ENCODE data around the gene RHBDF2. TPM values are rescaled to one million over a fixed set of nuclear protein-coding genes. Genes with fewer than 3 reads are reported as not detected.

The RHBDF2 gene
- total RNA-seq, 1 donor from 2014 or later: 30.7 TPM

GRCh38 chr17:76461765-76462555, 39.3 kb downstream of the RHBDF2 start:
- Histone ChIP-seq H4K20me1 (ENCODE audit: insufficient read depth, low read length) (no peaks in the 10 kb centered on the region), H3K27ac (ENCODE audit: low read depth, low read length) (no peak overlapping the region), H2AFZ (ENCODE audit: low read depth, low read length) (no peak overlapping the region), H3K4me3 (ENCODE audit: insufficient read depth, low read depth, low read length) (no peak overlapping the region), H3K36me3 (ENCODE audit: insufficient read depth, low read length) (no peaks in the 10 kb centered on the region), H3K4me2 (ENCODE audit: low read length) (no peak overlapping the region), H3K4me1 (ENCODE audit: insufficient read depth, low read length) (no peaks in the 10 kb centered on the region), H3K79me2 (ENCODE audit: insufficient read depth, low read length) (no peaks in the 10 kb centered on the region), H3K9ac (ENCODE audit: low read length) (no peak overlapping the region), H3K27me3 (ENCODE audit: insufficient read depth, low read length) (no peaks in the 10 kb centered on the region), H3K9me3 (ENCODE audit: insufficient read depth, low read depth, low read length) (no peaks in the 10 kb centered on the region)
- H3K27ac Mint-ChIP-seq (ENCODE audit: unreplicated experiment): no peak overlapping the region
- FAIRE-seq (no peak), DNase-seq (ENCODE audit: low read depth) (no peak)
- no peaks in the 10 kb centered on the region for H3K36me3 Mint-ChIP-seq (ENCODE audit: low read depth, unreplicated experiment)
- no peaks in the 10 kb centered on the region for H3K9me3 Mint-ChIP-seq (ENCODE audit: unreplicated experiment)
- no peak overlapping the region for H3K4me3 Mint-ChIP-seq (ENCODE audit: unreplicated experiment)
- peaks cover 20% of the 10 kb centered on the region for H3K27me3 Mint-ChIP-seq (ENCODE audit: low read depth, unreplicated experiment)
- TF ChIP-seq EZH2 (IDR thresholded peaks at IDR 0.05; ENCODE audit: insufficient read depth, low read length): no peak
- TF ChIP-seq CTCF (IDR thresholded peaks at IDR 0.05; ENCODE audit: insufficient read depth, low read depth, low read length): no peak
- H3K4me1 Mint-ChIP-seq (ENCODE audit: low read depth, unreplicated experiment): peaks cover 5% of the 10 kb centered on the region

GRCh38 chr17:76459674-76460073, 41.5 kb downstream of the RHBDF2 start:
- Mint-ChIP-seq H3K4me1 (ENCODE audit: low read depth, unreplicated experiment) (peaks cover 5% of the 10 kb centered on the region), H3K27ac (ENCODE audit: unreplicated experiment) (no peak overlapping the region), H3K27me3 (ENCODE audit: low read depth, unreplicated experiment) (peaks cover 22% of the 10 kb centered on the region), H3K9me3 (ENCODE audit: unreplicated experiment) (no peaks in the 10 kb centered on the region), H3K4me3 (ENCODE audit: unreplicated experiment) (peak overlapping the region; percentile 50), H3K36me3 (ENCODE audit: low read depth, unreplicated experiment) (no peaks in the 10 kb centered on the region)
- Histone ChIP-seq H2AFZ (ENCODE audit: low read depth, low read length) (no peak overlapping the region), H3K9ac (ENCODE audit: low read length) (no peak overlapping the region), H3K27me3 (ENCODE audit: insufficient read depth, low read length) (no peaks in the 10 kb centered on the region), H4K20me1 (ENCODE audit: insufficient read depth, low read length) (no peaks in the 10 kb centered on the region), H3K9me3 (ENCODE audit: insufficient read depth, low read depth, low read length) (no peaks in the 10 kb centered on the region), H3K27ac (ENCODE audit: low read depth, low read length) (no peak overlapping the region), H3K4me2 (ENCODE audit: low read length) (no peak overlapping the region), H3K79me2 (ENCODE audit: insufficient read depth, low read length) (no peaks in the 10 kb centered on the region), H3K36me3 (ENCODE audit: insufficient read depth, low read length) (no peaks in the 10 kb centered on the region), H3K4me1 (ENCODE audit: insufficient read depth, low read length) (no peaks in the 10 kb centered on the region), H3K4me3 (ENCODE audit: insufficient read depth, low read depth, low read length) (no peak overlapping the region)
- DNase-seq (ENCODE audit: low read depth) (no peak), FAIRE-seq (no peak)
- TF ChIP-seq EZH2 (IDR thresholded peaks at IDR 0.05; ENCODE audit: insufficient read depth, low read length): no peak
- no peak for TF ChIP-seq CTCF (IDR thresholded peaks at IDR 0.05; ENCODE audit: insufficient read depth, low read depth, low read length)
